Keratinocyte (primary cell): ENCODE measurements around the gene STRN3.

Experiments
- EZH2 ChIP-seq: IDR thresholded peaks from one replicate; pipeline ENCODE4 v1.6.1; 2012; ENCODE audit warnings: inconsistent platforms, mild to moderate bottlenecking, low read length, moderate library complexity
- TF ChIP-seq, protein P1 (sequence below), 3 experiments: IDR thresholded peaks in 1 of 3; conservative IDR thresholded peaks in 1 of 3; optimal IDR thresholded peaks in 1 of 3; 2 replicates in 2 of 3; 3 replicates in 1 of 3; pipeline versions ENCODE3 to v1.5.1; 2011; ENCODE audit warnings: low read length in 3 of 3, mild to moderate bottlenecking in 3 of 3, moderate library complexity in 2 of 3, control low read depth in 1 of 3, inconsistent platforms in 1 of 3; ENCODE audit not compliant: insufficient read depth in 2 of 3; ENCODE audit errors: extremely low read depth in 1 of 3

DNA sequence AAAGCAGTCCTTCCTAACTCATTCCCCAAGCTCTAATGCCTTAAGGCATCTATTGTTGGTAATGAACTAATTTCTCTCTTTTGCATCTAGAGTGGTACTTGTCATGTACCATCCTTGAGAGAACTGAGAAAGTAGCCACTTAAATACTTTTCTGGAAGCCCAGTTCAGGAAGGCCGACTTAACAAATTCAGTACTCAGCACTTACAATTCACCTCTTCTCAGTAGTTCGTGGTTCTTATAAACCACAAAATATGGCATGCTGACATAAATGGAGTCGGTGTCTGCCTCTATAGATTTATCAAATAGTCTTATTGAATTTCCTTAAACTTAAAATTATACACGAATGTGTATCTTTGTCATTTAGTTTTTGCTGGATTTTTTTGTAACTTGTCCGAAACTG, 161.2 kb downstream of the STRN3 start:
- TF ChIP-seq EZH2: no peak
- TF ChIP-seq, protein P1, sequence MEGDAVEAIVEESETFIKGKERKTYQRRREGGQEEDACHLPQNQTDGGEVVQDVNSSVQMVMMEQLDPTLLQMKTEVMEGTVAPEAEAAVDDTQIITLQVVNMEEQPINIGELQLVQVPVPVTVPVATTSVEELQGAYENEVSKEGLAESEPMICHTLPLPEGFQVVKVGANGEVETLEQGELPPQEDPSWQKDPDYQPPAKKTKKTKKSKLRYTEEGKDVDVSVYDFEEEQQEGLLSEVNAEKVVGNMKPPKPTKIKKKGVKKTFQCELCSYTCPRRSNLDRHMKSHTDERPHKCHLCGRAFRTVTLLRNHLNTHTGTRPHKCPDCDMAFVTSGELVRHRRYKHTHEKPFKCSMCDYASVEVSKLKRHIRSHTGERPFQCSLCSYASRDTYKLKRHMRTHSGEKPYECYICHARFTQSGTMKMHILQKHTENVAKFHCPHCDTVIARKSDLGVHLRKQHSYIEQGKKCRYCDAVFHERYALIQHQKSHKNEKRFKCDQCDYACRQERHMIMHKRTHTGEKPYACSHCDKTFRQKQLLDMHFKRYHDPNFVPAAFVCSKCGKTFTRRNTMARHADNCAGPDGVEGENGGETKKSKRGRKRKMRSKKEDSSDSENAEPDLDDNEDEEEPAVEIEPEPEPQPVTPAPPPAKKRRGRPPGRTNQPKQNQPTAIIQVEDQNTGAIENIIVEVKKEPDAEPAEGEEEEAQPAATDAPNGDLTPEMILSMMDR (optimal IDR thresholded peaks at IDR 0.05 in 1 of 3, IDR thresholded peaks at IDR 0.05 in 1 of 3, conservative IDR thresholded peaks at IDR 0.05 in 1 of 3; ENCODE audit: extremely low read depth in 1 of 3, insufficient read depth in 2 of 3, low read length in 3 of 3): no peak
